Measurements from ENCODE around the gene GLRX. TPM values are rescaled to one million over a fixed set of nuclear protein-coding genes. Genes with fewer than 3 reads are reported as not detected.

The GLRX gene
- total RNA-seq, 2 experiments from 2014 or later, result 21.0 to 31.5 TPM

DNA sequence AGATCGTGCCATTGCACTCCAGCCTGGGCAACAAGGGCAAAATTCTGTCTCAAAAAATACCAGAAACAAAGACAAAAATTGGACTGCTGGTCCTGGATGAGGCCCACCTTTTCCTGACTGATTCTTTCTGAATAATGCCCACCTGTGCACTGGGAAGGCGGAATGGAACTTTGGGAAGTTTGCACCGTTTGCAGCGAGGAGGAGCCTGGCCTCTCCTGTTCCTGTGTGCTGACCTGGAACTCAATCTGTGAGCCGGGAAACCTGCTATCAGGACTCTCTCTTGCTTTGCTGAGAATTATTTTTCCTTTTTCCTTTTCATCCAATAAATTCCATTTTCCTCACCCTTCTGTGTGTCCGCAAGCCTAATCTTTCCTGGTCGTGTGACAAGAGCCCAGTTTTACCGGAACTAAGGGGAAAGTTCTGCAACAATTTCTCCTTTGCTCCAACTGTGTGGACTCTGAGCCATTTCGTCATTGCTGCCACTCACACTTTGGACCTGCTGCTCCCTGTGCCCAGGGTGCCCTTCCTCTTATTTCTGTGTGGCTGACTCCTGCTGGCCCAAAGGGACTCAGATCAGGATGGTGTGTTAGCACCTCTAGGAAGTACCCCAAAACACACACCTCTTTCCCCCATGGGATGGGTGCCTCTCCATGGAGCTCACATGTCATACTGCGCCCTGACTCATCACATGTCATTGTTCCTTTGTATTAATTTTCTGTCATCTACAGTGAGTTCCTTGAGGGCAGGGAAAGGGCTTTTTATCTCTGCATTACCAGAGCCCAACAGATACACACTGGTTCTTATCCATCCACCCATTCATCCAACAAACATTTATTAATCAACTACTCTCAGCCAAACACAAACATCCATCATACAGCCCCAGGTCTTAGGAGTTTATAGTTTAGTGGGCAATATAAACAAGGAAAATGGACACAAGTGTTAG is 4.7 kb upstream of the GLRX start:
- DNase-seq, result no peak
- H3K36me3 Mint-ChIP-seq (ENCODE audit: low read depth), result no peaks in the 10 kb centered on the region
- H3K27me3 Mint-ChIP-seq, result no peaks in the 10 kb centered on the region
- ATAC-seq, result no peak
- no peaks in the 10 kb centered on the region for H3K9me3 Mint-ChIP-seq (ENCODE audit: low read depth)
- H3K27ac Mint-ChIP-seq, result no peak overlapping the region
- intact Hi-C loops (cut with DNase I, micrococcal nuclease), result no loop called here
- ChIA-PET CTCF (interaction anchor here (1.0 to 1.8 kb wide), 3 partner anchors 9 to 46 kb away, joined by 3 to 6 read pairs (median 5); no protein-coding TSS in a partner anchor), POLR2A (interaction anchor here (0.6 kb wide), 1 partner anchor 181 kb away, joined by 3 read pairs; the partner anchor contains the start of gene RFESD)
- no peak overlapping the region for H3K4me3 Mint-ChIP-seq
- peaks cover 40% of the 10 kb centered on the region for H3K4me1 Mint-ChIP-seq

DNA sequence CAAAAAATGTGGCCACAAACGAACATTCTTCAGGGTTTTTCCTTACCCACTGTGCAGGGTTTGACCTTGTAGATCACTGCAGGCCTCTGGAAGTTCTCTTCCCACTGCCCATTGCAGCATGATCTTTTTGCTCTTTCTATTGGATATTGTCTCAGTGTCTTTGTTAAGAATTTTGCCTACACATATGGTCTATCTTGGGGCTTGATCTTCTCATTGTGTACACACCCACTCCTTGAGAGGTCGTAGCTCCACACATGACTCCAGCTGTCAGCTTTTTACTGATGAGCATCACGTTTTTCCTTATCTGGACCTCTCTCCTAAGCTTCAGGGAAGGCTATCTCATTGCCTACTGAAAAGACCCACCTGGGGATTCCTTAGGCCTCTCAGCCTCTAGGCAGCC is 3.0 kb upstream of the GLRX start:
- no peaks in the 10 kb centered on the region for H3K36me3 Mint-ChIP-seq (ENCODE audit: low read depth)
- ChIA-PET POLR2A (no interaction called here), CTCF (interaction anchor here (1.2 to 11.1 kb wide), 3 partner anchors 21 to 42 kb away, joined by 3 to 89 read pairs (median 8); no protein-coding TSS in a partner anchor)
- H3K27me3 Mint-ChIP-seq, result no peaks in the 10 kb centered on the region
- H3K27ac Mint-ChIP-seq, result no peak overlapping the region
- DNase-seq (no peak), ATAC-seq (no peak)
- intact Hi-C loops (cut with DNase I, micrococcal nuclease), result loop anchor here in 1 of 2 experiments (2.0 kb wide), 1 partner anchor 17 kb away; no protein-coding TSS in a partner anchor
- H3K4me3 Mint-ChIP-seq, result no peak overlapping the region
- H3K9me3 Mint-ChIP-seq (ENCODE audit: low read depth), result no peaks in the 10 kb centered on the region
- H3K4me1 Mint-ChIP-seq, result peaks cover 42% of the 10 kb centered on the region

DNA sequence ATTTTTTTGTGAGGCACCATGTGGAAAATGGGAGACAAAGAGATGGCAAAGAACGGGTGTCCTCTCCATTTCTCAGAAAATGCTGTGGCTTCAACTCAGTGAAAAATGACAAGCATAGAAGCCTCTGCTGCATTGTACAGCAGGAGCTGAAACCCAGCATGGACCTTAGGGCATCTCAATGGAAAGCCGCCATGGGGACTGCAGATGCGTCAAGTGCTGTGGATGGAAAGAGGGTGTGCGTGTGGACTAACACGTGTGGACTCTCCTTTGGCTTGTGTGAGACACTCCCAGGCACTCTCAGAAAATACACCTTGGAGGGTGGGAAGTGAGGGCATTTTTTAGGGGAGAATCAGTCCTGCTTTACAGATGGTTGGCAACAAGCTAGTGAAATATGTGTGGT is 2.2 kb upstream of the GLRX start:
- H3K9me3 Mint-ChIP-seq (ENCODE audit: low read depth), result no peaks in the 10 kb centered on the region
- DNase-seq (no peak), ATAC-seq (no peak)
- no peaks in the 10 kb centered on the region for H3K36me3 Mint-ChIP-seq (ENCODE audit: low read depth)
- POLR2A ChIA-PET, result interaction anchor here (0.6 kb wide), 1 partner anchor 1014 kb away, joined by 4 read pairs; no protein-coding TSS in a partner anchor
- no peaks in the 10 kb centered on the region for H3K27me3 Mint-ChIP-seq
- intact Hi-C loops (cut with DNase I, micrococcal nuclease), result loop anchor here (1.0 to 5.0 kb wide), 6 partner anchors 10 to 1063 kb away; partner anchors contain the start of genes RFESD (in 2 of the 2) and ARSK (in 1 of the 2)
- no peak overlapping the region for H3K4me3 Mint-ChIP-seq
- H3K4me1 Mint-ChIP-seq, result peaks cover 46% of the 10 kb centered on the region
- H3K27ac Mint-ChIP-seq, result peak overlapping the region; percentile 92
- CTCF ChIA-PET, result interaction anchor here (0.7 to 11.1 kb wide), 6 partner anchors 8 to 42 kb away, joined by 5 to 89 read pairs (median 9); no protein-coding TSS in a partner anchor

DNA sequence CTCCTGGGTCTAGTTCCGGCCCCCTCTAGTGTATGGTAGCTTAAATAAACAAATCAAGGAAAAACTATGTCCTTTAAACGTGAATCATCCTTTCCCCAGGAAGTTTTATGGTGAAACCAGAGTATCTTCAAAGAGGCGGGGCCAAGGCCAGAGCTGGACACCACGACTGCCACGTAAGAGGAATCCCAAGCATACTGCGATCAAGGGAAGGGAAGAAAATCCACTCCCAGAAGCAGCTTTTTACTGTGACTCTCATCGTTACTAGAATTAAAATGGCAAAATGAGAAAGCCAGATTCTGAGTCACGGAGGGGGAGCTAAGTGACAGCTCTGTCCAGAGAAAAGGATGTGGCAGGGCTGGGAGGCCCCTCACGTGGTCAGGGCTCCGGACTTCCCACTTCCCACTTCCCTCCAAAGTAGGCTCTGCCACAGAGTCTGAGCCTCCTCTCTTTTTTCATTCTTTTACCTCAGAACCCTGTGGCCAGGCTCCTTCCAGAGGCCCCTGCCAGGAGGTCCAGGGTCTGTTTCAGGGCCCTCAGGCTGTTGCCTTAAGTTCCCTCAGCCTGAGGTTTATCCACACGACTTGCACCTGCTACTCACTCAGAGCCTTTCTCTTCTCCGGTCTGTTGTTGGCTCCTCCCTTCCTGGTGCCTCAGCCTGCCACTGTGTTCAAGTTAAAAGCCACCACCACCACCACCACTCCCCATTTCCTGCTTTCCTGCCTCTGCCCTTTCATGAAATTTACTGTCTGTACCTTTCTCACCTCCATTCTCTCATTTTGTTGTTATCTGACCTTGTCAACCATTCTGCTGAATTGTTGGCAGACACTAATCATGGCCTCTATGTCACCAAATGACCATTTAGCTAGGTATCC is 1.4 kb upstream of the GLRX start:
- H3K9me3 Mint-ChIP-seq (ENCODE audit: low read depth), result no peaks in the 10 kb centered on the region
- peak; percentile 68 for ATAC-seq
- peak overlapping the region; percentile 92 for H3K27ac Mint-ChIP-seq
- H3K27me3 Mint-ChIP-seq, result no peaks in the 10 kb centered on the region
- CTCF ChIA-PET, result interaction anchor here (0.6 to 11.1 kb wide), 13 partner anchors 8 to 192 kb away, joined by 3 to 89 read pairs (median 8); partner anchors contain the start of gene RFESD
- POLR2A ChIA-PET, result interaction anchor here (0.5 to 0.8 kb wide), 3 partner anchors 14 to 119 kb away, joined by 3 to 5 read pairs (median 3); no protein-coding TSS in a partner anchor
- DNase-seq, result peak; percentile 72
- H3K4me1 Mint-ChIP-seq, result peaks cover 54% of the 10 kb centered on the region
- peak overlapping the region; percentile 92 for H3K4me3 Mint-ChIP-seq
- no peaks in the 10 kb centered on the region for H3K36me3 Mint-ChIP-seq (ENCODE audit: low read depth)
- intact Hi-C loops (cut with DNase I, micrococcal nuclease), result loop anchor here (1.0 to 5.0 kb wide), 8 partner anchors 10 to 1063 kb away; partner anchors contain the start of genes RFESD (in 2 of the 2) and ARSK (in 1 of the 2)

DNA sequence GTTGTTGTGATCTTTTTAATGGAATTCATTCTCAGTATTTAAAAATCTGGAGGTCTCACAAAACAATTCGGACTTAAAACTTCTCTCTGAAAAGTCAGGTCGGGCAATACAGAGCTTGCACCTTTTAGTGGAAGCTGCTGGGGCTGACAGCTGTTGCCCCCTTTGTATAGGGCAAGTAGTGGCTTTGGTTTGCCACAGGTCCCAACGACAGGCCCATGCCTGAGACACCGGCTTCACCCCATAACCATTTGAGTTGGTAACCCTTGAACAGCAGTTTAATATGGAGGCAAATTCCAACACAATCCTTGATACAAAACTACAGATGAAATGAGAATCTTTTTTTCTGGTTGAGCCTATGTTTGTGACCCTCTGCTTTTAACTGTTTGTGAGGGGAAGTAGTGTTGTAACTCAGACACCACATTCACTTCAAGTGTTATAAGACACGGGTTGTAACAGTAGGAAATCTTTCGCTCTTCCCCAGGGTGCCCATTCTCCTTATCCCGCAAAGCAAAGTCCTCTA is 752 bp upstream of the GLRX start:
- no peaks in the 10 kb centered on the region for H3K9me3 Mint-ChIP-seq (ENCODE audit: low read depth)
- DNase-seq (no peak), ATAC-seq (no peak)
- no peaks in the 10 kb centered on the region for H3K27me3 Mint-ChIP-seq
- peak overlapping the region; percentile 92 for H3K27ac Mint-ChIP-seq
- peak overlapping the region; percentile 92 for H3K4me3 Mint-ChIP-seq
- ChIA-PET CTCF (interaction anchor here (0.7 to 11.1 kb wide), 13 partner anchors 8 to 191 kb away, joined by 3 to 89 read pairs (median 8); partner anchors contain the start of gene RFESD), POLR2A (interaction anchor here (0.5 to 0.8 kb wide), 2 partner anchors 47 to 120 kb away, joined by 3 to 5 read pairs; no protein-coding TSS in a partner anchor)
- peaks cover 61% of the 10 kb centered on the region for H3K4me1 Mint-ChIP-seq
- intact Hi-C loops (cut with DNase I, micrococcal nuclease), result loop anchor here (1.0 to 5.0 kb wide), 7 partner anchors 11 to 1064 kb away; partner anchors contain the start of genes RFESD (in 2 of the 2) and ARSK (in 1 of the 2)
- no peaks in the 10 kb centered on the region for H3K36me3 Mint-ChIP-seq (ENCODE audit: low read depth)

DNA sequence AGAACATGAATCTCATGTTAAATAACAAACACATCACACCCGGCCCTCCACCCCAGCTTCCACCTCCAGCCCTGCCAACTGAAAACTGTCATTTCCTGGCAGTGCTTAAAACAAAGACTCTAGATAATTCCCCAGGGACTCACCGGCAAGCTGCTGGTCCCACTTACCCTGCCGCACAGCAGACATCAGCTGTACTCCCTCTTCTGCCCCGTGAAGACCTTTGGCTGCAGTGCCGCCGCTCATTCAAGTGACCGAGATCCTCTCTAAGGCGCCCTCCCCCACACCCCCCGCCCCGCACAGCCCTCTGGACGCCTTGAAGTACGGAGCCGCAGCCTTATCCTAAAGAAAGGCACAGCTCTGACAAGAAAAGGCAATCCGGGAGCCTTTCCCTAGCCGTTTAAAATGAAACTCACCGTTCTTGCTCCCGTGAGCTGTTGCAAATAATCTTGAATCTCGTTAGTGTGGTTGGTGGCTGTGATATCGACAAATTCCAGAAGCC is 434 bp downstream of the GLRX start:
- peak overlapping the region; percentile 92 for H3K27ac Mint-ChIP-seq
- H3K4me3 Mint-ChIP-seq, result peak overlapping the region; percentile 92
- ATAC-seq (no peak), DNase-seq (peak; percentile 58)
- no peaks in the 10 kb centered on the region for H3K9me3 Mint-ChIP-seq (ENCODE audit: low read depth)
- POLR2A ChIA-PET, result interaction anchor here (1.0 kb wide), 1 partner anchor 12 kb away, joined by 3 read pairs; no protein-coding TSS in a partner anchor
- H3K4me1 Mint-ChIP-seq, result peaks cover 63% of the 10 kb centered on the region
- H3K27me3 Mint-ChIP-seq, result no peaks in the 10 kb centered on the region
- intact Hi-C loops (cut with DNase I, micrococcal nuclease), result loop anchor here (1.0 to 5.0 kb wide), 8 partner anchors 13 to 1065 kb away; partner anchors contain the start of genes RFESD (in 2 of the 2), ARSK (in 1 of the 2) and SKIC3 (in 1 of the 2)
- no peaks in the 10 kb centered on the region for H3K36me3 Mint-ChIP-seq (ENCODE audit: low read depth)
- CTCF ChIA-PET, result interaction anchor here (1.0 to 11.1 kb wide), 9 partner anchors 9 to 190 kb away, joined by 3 to 89 read pairs (median 8); no protein-coding TSS in a partner anchor

DNA sequence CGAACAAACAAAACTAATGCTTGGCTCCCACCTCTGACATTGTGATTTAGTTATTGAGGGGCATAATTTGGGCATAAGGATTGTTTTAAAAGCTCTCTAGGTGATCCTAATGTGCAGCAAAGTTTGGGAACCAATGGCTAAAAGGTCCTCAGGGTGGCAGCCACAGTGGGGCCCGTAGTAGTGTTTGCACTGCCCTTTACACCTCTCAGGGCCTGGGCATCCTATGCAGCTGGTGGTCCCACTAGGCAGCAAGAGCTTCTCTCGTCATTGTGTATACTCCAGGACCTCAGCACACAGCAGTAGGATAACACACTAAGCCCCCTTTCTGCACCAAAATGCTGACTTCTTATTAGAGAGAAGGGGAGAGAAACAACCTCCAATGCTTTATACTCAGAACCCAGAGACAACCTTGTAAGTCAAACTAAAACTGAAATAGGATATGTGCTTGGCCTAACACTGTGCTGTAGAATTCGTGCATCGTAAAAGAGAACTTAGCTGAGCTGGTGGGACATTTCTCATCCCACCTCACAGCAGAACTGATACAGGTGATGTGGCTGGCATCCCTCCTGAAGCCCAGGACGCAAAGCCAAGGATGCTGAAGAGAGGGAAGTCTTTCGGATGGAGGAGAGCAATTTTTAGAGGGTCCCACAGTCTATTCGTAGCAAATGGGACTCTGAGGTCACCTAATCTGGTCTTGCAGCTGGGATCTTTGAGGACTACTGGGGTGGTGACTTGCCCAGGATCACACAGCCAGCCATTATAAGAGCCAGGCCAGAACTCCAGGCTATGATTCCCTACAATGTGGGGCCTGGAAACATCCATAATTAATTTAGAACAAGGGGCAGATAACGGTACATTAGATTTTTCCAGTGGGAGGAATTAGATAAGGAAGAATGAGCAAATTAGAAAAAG is 1.2 kb downstream of the GLRX start:
- H3K4me1 Mint-ChIP-seq, result peaks cover 70% of the 10 kb centered on the region
- ATAC-seq (peak; percentile 31), DNase-seq (peak; percentile 26)
- H3K36me3 Mint-ChIP-seq (ENCODE audit: low read depth), result peaks cover under 1% of the 10 kb centered on the region
- no peaks in the 10 kb centered on the region for H3K27me3 Mint-ChIP-seq
- peak overlapping the region; percentile 92 for H3K4me3 Mint-ChIP-seq
- POLR2A ChIA-PET, result interaction anchor here (1.0 kb wide), 1 partner anchor 12 kb away, joined by 3 read pairs; no protein-coding TSS in a partner anchor
- CTCF ChIA-PET, result interaction anchor here (0.7 to 11.1 kb wide), 12 partner anchors 9 to 177 kb away, joined by 3 to 89 read pairs (median 4); no protein-coding TSS in a partner anchor
- H3K9me3 Mint-ChIP-seq (ENCODE audit: low read depth), result no peaks in the 10 kb centered on the region
- H3K27ac Mint-ChIP-seq, result peak overlapping the region; percentile 92
- intact Hi-C loops (cut with DNase I, micrococcal nuclease), result loop anchor here (1.0 to 5.0 kb wide), 8 partner anchors 13 to 1066 kb away; partner anchors contain the start of genes RFESD (in 2 of the 2), ARSK (in 1 of the 2) and SKIC3 (in 1 of the 2)

DNA sequence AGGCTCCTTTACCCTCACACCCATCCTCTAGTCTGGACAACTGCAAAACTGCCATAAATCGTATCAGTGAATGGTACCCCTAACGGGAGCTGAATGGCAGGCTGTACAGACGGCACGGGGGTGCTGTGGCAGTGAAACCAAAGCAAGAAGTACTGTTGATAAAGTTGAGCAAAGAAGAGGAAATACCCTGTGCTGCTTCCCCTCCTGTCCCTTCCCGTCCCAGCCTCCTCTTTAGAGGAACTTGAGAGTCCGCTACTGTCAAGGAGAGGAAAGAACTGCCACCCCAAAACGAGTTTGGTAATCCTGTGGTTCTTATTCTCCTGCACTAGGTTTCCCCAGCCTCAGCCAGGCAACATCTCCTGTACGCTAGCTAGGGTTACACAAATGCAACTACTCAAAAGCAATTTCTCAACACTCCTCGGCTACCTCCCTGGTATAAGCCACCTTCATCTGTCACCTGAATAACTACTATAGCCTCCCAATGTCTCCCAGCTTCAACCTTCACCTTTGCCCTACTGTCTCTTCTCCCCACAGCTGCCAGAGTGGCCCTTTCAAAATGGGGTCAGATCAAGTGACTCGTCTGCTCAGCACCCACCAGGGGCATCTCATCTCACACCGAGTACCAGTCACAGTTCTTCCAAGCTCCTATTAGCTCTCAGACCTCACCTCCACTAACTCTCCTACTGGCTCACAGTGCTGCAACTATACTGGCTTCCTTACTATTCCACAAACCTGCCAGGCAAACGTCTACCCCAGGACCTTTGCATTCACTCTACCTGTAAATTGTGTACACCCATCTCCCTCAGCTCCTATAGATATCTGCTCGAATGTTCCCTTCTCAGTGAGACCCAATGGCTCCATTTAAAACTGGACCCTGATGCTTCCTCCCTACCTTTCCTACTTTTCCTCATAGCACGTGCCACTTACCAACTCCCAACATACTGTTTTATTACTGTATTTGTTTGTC is 4.1 kb downstream of the GLRX start:
- intact Hi-C loops (cut with DNase I, micrococcal nuclease), result loop anchor here (1.0 kb wide), 1 partner anchor 9 kb away; no protein-coding TSS in a partner anchor
- H3K4me3 Mint-ChIP-seq, result peak overlapping the region; percentile 69
- peaks cover 17% of the 10 kb centered on the region for H3K36me3 Mint-ChIP-seq (ENCODE audit: low read depth)
- H3K27me3 Mint-ChIP-seq, result no peaks in the 10 kb centered on the region
- ATAC-seq (peak; percentile 45), DNase-seq (peak; percentile 55)
- ChIA-PET CTCF (interaction anchor here (0.9 to 11.1 kb wide), 8 partner anchors 9 to 171 kb away, joined by 3 to 89 read pairs (median 4); no protein-coding TSS in a partner anchor), POLR2A (interaction anchor here (1.1 kb wide), 1 partner anchor 10 kb away, joined by 4 read pairs; no protein-coding TSS in a partner anchor)
- peak overlapping the region; percentile 88 for H3K27ac Mint-ChIP-seq
- no peaks in the 10 kb centered on the region for H3K9me3 Mint-ChIP-seq (ENCODE audit: low read depth)
- peaks cover 70% of the 10 kb centered on the region for H3K4me1 Mint-ChIP-seq
